Anterior cingulate cortex (tissue), 58 donors: ENCODE results near the gene ABCG8.

ENCODE experiments used
- DNase-seq, 58 donors: peaks; one replicate each; lab custom pipeline; 2025; lab: John Stamatoyannopoulos, UW

ABCG8 gene

DNA sequence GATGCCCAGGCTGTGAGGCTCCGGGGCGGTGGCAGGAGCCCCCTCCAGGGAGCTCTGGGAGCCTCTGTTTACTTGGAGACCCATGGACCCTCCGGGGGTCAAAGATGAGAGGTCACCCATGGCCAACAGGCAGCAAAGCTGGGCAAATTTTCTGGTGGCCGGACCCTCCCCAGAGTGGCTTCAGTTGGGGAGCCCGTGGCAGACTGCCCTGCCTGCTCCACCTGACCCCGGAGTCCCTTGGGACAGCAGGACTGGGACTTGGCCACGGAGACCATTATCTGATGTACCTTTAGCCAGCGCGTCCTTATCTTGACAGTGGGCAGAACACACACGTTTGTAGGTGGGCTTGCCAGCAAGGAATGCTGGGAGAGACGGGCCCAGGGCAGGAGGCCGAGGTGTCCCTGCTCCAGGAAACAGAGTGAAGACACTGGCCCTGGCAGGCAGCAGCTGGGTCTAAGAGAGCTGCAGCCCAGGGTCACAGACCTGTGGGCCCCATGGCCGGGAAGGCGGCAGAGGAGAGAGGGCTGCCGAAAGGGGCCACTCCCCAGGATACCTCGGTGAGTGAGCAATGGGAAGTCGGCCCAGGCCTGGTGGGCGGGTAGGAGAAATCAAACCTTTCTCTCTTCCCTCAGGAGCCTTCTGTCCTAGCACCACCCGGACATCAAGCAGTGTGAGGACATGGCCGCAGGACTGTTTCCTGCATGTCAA lies at the start of gene ABCG8, which contains the start of gene ABCG5:
TSS of gene ABCG8 (plus strand) at position 412 of the 708 bp plus-strand sequence. CDS start at position 495, 83 bp downstream.
TSS of gene ABCG5 (minus strand) at position 280 of the 708 bp plus-strand sequence. CDS start at position 120, 160 bp downstream.
- no peak for DNase-seq

DNA sequence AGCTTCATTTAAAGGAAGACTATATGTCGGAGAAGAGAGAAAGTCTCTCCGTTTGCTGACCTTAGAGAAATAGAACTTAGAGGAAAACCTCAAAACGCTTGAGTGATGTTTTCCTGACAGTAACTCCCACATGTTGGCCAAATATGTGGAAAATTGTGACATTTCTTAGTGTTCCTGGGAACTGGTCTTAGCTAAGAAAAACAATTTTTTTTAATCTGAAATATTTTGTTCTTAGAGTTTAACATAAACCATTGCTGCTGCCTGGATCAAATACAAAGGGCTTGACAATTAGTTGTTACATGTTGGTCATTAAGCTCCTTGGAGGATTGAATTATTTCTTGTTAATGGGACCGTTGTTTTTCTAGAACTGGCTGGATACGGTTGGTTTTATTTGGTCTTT lies 48.6 kb upstream of the ABCG8 start:
- DNase-seq = no peak

DNA sequence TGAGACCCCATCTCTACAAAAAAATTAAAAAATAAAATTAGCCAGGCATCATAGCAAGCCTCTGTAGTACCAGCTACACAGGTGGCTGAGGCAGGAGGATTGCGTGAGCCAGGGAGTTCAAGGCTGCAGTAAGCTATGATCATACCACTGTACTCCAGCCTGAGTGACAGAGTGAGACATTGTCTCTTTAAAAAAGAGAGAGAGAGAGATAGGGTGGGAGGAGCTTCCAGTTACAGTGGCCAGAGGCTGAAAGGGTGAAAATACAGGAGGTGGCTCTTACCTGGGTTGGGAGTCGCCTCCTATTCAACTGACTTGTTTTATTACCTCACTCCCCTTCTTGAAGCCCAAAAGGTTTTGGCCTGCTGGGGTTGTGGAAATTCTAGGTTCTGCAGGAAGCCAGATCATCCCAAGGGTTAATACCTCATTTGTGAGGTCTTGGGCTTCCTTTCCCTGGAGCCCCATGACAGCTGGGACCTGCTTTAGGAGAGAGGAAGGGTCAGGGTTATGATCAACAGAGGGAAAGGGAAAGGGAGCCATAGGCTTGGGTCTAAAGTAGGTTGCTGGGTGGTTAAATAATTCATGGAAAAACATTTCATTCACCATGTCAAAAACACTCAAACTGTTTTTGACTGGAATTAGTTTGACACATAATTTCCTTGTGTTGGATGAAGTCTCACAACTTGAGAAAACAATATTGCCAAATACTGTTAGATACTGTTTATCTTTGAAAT lies 47.6 kb upstream of the ABCG8 start:
- no peak for DNase-seq

DNA sequence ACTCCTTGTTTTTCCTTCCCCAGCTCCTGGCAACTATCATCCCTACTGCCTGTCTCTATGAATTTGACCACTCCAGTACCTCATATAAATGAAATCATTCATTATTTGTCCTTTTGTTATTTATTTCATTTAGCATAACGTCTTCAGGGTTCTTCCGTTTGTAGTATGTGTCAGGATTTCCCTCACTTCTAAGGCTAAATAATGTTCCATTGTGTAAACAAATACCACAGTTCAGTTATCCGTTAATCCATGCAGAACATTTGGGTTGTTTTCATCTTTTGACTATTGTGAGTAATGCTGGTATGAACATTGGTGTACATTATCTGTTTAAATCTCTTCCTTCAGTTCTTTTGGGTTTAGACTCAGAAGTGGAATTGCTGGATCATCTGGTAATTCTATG lies 46.1 kb upstream of the ABCG8 start:
- no peak for DNase-seq

DNA sequence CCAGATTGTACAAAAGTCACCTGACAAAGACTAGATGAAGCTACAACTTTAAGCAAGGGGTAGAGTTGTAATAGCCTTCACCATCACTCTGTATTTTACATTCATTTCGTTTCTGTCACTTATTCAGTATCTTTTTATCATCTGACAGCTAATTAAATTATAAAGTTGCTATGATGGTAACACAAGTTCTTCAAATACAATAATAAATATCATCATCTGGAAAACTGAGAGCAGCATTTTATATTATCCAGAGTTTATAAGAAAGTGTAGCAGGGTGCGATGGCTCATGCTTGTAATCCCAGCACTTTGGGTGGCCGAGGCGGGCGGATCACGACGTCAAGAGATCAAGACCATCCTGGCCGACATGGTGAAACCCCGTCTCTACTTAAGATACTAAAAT lies 43.8 kb upstream of the ABCG8 start:
- no peak for DNase-seq

DNA sequence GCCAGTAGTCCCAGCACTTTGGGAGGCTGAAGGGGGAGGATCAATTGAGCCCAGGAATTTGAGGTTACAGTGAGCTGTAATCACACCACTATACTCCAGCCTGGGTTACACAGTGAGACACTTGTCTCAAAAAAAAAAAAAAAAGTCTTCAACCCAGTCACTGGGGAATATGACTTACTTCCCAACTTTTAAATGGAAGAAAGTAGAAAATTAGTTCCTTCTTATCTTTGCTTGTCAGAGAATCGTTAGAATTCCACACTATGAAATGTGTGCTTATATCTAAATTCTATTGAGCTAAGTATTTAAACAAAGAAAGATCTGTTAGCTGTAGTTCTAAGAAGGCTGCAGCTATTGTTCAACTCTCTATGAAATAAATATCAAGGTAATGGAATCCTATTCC lies 42.6 kb upstream of the ABCG8 start:
- DNase-seq = no peak

DNA sequence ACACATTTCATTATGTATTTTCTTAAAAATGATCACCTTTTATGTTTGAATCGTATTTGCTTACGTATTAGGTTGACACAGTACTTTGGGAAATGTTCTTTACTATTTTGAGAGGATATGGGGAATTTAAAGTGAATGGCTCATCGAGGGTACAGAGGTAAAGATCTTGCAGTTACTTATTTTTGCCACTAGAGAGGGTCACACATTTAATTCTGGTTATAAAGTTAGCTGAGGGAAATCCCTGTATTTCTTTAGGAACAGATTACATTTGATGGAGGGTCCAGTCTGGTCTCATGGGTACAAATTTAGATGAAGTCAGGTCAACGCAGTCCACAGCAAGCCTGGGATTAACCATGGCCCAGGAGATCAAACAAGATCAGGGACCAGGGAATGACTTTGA lies 40.5 kb upstream of the ABCG8 start:
- DNase-seq = no peak

DNA sequence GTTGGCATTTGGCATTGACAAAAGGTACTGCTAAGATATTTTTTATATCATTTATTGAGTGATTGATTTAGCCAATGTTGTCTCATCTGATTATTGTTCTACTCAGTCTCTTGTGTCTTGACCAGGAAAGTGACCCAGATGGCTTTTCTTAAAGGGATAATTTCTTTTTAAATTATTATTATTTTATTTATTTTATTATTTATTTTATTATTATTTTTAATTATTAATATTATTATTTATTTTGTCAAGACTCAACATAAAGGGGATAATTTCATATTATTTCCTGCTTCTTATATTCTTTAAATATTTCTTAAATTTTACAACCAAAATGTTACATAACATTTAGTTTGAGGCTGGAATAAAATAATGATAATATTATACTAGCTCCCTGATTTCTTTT lies 37.9 kb upstream of the ABCG8 start:
- no peak for DNase-seq

DNA sequence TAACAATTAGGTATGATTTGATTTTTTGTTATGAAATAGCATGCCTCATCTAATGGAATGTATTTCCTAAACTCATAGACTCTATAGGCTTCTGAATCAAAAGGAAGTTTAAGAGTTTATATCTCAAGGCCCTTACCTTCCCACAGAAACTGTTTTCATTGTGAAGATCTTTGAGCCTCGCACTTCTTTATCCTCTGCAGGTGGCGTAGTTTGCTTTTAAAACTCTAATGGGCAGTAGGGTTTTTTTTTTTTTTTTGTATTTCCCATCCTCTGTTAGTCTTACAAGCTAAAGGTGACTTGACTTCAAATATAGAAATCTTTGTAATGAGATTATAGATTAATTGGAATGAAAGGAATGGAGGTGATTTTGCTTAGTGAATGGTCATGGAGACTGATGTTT lies 36.6 kb upstream of the ABCG8 start:
- DNase-seq = no peak

DNA sequence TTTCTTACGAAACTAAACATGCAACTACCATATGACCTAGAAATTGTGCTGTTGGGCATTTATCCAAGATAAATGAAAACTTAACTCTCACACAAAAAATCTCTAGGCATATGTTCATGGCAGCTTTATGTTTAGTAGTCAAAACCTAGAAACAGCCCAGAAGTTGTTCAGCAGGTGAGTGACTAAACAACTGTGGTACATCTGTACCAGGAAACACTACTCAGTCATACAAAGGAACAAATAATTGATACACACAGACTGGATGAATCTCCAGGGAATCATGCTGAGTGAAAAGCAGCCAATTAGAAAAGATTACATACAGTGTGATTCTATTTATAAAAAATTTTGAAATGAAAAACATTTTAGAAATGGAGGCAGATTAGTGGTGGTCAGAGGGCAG lies 35.7 kb upstream of the ABCG8 start:
- no peak for DNase-seq

DNA sequence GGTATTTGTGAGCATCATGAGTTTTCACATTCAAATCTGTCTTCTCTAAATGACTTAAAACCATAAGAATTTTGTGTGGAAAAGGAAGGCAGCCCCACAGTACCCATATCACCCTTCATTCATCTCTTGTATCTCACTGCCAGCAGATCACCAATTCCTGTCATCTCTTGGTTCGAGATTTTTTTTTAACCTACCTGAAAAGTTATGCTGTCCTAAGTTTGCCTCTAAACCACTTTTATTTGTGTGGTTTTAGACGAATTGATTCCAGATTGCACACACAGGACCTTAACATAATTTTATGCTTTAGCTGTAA lies 32.1 kb upstream of the ABCG8 start:
- no peak for DNase-seq

DNA sequence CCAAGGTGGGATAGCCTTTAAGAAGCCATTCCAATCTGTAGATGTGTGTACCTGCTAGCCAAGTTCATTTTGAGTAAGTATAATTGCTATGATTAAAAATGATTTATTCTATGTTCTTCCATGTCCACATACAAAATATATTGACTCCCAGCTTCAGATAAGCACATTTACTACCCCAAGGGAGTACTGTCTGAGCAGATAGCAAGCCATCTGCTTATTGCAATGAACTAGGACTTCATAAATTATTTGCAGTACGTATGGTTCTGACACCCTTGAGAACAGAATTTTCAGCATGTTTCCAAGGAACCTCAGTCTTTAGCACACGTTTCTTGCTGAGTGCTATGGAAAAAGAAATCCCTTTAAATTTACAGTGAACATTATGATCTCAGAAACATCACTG lies 28.3 kb upstream of the ABCG8 start:
- DNase-seq = peak in 2 of 58 donors; percentile 11 to 29

DNA sequence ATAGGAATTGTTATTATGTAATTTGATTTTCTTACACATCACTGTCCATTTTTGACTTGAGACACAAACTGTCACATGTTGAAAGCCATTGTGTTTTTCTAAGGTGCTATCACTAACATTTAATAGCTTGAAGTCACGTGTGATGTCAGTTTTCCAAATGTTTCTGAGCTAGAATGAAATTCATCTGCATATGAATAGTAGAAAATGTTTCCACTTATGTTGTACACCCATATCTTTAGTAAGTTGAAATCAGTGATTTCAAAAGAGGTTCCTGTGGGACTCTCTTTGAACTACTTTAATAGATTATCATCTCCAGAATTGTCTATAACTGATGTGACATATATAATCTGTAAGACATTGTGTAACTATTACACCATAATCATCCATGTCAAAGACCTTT lies 27.9 kb upstream of the ABCG8 start:
- no peak for DNase-seq

DNA sequence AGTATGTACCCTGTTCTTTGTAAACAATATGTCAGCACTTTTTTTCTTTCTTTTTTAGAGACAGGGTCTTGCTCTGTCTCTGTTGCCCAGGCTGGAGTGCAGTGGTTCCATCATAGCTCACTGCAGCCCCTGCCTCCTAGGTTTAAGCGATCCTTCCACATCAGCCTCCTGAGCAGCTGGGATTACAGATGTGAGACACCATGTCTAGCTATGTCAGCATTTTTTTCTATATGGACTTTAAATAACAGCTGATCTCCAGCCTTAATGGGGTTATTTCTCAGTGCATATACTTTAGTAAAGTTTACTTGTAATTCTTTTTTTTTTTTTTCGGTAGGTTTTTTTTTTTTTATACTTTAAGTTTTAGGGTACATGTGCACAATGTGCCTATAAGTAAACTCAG lies 26.8 kb upstream of the ABCG8 start:
- DNase-seq = no peak

DNA sequence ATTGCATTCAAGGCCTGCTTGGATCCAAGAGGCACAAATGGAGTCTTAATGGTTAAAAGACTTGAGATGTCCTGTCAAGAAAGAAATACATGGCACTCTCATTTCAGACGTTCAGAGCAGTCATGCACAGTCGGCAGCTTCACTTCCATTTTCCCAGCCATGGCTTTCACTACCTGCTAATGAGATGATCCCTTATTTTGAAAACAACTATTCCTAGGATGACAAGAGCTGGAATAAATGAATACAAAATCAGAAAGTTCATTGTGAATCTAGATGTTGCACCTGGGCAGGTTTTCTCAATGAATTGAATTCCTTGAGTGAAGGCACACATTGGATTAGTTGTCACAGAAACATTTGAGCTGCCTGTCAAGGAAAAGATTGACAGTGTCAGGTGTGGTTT lies 25.8 kb upstream of the ABCG8 start:
- DNase-seq = no peak

DNA sequence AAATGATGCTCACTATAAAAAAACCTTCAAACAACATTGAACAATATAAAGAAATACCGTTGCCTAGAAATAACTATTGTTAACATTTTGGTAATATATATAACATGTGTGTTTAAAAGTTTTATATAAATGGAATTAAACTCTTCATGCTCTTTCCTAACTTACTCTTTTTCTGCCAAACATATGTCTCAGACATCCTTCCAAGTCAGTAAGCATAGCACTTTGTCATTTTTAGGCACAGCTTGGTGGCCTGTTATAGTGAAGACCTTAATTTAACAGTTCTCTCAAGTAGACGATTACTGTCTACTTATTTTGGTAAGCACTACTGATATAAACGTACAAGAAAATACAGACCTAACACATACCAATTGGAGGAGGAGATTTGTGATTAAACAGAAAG lies 24.1 kb upstream of the ABCG8 start:
- no peak for DNase-seq

DNA sequence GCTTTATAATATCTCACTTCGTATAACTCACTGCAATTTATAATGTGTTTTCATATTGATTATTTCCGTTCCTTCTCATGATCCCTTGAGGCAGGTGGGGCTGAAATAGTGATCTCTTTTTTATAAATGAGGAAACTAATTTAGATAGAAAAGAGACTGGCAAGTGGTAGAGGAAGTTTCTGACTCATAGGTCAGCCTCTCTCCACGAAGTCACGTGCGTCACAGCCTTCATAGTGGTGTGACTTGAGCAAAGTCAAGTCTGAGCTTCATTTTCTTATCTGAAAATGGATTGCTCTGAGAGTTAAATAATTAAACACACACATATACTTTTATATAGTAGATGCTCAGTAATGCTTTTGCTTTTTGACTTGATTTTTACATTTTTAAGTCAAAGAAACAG lies 20.0 kb upstream of the ABCG8 start:
- DNase-seq = no peak

DNA sequence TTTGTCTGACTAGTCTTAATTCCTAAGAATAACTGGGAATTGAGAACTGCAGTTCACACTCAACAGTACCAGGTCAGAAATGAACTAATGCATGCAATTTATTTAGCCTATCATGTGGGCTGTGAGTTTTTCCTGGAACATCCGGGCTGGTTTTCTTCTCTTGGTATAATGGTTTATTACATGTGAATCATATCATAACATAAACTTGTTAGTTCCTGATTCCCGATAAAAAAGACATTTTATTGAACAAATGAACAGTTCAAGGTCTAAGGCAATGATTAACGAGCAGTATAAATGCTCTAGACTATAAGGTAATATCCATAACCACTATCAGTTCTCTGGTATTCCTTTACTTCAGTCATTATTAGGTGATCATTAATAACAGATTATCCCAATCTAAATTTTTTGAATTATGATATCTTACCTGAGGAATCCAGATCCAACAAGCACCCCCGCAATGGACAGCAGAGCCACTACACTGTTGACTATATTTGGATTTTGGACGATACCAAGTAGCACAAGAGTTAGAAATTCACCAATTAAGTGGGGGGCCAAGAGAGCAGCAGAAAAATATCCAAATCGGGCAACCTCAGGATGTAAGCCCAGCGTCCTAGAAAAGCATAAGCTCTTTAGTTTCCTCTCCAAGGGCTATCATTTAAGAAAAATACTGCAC lies 19.1 kb upstream of the ABCG8 start:
- DNase-seq = no peak

DNA sequence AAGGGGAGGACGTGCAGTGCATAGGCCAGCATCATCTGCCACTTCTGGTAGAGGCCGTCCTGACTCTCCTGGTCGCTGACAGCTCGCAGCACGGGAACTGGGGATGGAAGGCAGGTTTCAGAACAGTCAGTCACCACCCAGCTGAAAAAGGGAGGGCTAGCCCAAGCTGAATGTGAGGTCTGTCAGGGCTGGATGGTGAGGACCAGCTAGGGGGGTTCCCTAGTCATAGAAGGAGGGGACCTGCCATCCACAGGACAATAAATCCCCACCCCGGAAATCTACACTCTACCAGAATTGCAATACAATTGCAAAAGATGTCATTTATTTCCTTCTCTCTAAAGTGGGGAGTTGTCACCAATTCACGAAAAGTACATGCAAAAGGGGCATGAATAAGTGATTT lies 15.9 kb upstream of the ABCG8 start:
- no peak for DNase-seq

DNA sequence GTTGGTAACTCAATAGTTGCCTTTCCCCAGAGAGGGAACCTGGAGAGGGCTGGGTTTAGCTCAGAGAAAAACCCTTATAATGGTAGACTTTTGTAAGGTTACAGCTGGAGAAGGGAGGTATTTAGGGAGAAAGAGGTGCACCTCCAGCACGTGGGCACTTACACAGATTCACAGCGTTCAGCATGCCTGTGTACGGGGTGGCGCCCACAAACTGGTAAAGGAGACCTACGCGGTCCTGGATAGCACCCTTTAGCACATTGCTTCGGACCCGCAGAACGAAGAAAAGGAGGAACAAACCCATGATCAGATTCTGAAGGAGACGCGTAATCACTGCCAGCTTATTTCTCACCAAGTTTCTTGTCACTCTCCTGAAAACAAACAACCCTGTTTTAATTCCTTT lies 15.0 kb upstream of the ABCG8 start:
- no peak for DNase-seq

DNA sequence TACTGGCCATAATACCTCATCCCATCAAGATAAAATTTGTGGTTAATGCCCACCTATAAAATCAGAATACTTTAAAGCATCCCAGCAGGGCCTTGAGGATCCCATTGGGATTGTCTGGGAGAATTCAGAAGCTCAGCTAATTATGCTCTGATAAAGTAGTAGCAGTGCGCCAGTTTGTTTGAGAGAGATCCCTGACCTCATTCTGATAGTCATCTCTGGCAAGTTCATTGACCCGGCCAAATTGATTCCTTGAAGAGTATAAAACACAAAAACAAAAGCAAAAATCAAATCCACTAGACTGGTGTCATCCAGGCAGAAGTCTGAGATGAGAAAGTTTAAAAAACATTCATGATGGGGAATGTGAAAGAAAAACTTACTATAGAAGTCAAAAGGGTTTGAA lies 14.3 kb upstream of the ABCG8 start:
- no peak for DNase-seq

DNA sequence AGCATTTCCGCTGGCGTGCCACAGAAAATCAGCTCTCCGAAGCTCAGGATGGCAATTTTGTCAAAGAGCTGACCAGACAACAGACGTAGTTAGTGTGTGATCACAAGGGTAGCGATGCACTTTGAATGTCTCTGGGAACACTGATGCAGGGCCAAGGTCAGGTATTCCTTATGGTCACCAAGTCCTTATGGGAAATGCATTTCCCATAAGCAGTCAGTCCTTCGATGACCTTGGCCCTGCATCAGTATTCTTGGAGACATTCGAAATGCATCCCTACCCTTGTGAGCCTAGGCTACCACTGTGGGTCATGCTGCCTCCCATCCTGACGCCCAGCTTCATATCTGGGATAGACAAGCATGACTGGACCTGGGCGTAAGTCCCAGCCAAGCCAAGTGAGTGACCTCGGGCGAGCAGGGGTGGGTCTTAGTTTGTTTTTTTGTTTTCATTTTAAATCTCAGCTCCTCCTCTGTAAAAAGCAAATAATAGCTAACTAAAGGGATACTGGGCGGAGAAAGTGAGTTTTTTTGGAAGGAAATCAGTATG lies 13.7 kb upstream of the ABCG8 start:
- DNase-seq = no peak
